Activated CD4-positive, alpha-beta T cell treated with anti-CD3 and anti-CD28 coated beads, Interleukin-2, Interleukin-4, amounts not matched to agents 100 ng/mL and 50 ng/mL, durations not matched to agents 16 hours and 8 hours (primary cell): ENCODE measurements around the gene WWP2.
"Not testable (repeated sequence)": the region's sequence is repeated elsewhere in the genome, so short reads cannot be mapped to it uniquely, and the experiment has no call there.

Source experiments
- DNase-seq: peaks from one replicate; pipeline ENCODE4 v3.0.0-alpha.2; 2020; ENCODE audit warnings: low spot score

The WWP2 gene

GRCh38 chr16:69745959-69746358 lies 16.2 kb upstream of the WWP2 start:
- no peak for DNase-seq

DNA sequence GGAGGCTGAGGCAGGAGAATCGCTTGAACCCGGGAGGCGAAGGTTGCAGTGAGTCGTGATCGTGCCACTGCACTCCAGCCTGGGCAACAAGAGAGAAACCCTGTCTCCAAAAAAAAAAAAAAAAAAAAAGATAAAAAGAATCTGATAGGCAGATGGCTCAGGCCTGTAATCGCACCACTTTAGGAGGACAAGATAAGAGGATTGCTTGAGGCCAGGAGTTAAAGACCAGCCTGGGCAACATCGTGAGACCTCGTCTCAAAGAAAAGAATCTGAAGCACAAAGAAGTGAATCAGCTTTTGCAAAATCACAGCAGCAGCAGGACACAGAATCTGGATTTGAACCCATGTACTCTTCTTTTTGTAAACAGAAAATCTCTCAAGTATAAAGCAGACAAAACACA lies 15.0 kb upstream of the WWP2 start:
- DNase-seq = no peak

- no peak for DNase-seq
Observed at GRCh38 chr16:69748694-69749345, 13.3 kb upstream of the WWP2 start.

- no peak for DNase-seq
Observed at GRCh38 chr16:69754143-69754468, 8.0 kb upstream of the WWP2 start.

DNA sequence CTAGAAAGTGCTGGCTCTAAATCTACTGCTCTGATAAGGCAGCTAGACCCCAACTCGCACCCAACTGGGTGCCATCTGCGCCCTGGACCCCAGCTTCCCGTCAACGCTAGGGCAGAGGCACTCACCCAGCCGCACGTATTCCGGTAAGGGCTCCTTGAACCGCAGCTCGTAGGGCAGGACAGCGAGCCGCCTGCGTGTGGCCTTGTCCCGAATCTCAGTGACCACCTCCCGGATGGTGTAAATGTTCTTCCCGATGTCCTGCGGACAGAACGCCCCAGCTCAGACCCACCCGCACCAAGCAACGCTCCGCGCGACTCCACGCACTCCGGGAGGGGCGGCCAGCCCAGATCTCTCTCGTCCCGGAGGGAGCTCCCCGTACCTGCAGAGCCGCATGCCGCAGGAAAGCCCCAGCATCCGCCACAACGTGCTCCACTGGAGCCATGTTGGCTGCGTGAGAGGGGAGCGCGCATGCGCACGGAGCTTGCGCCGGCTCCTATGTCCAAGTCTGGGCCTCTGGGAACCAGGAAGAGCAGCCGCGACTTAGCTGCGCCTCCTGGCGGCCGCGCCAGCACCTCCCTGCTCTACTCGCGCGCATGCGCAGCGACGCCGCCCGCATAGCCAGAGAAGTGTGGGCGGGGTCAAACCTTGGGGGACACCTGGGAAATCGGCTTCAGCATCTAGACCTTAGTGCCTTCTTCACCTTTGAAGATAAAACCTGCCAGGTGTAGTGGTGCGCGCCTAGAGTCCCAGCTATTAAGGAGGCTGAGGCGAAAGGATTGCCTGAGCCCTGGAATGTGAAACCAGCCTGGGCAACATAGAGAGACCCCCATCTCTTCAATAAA lies 7.4 kb upstream of the WWP2 start, which contains the start of gene NOB1:
Gene NOB1, minus strand, starts transcription at position 458 of the 842 bp plus-strand sequence. Its CDS starts 16 bp downstream, at position 442.
- DNase-seq = peak; percentile 98

- no peak for DNase-seq
Observed at GRCh38 chr16:69756705-69757104, 5.4 kb upstream of the WWP2 start.

GRCh38 chr16:69757375-69757774 lies 4.8 kb upstream of the WWP2 start:
- not testable (repeated sequence) for DNase-seq

DNA sequence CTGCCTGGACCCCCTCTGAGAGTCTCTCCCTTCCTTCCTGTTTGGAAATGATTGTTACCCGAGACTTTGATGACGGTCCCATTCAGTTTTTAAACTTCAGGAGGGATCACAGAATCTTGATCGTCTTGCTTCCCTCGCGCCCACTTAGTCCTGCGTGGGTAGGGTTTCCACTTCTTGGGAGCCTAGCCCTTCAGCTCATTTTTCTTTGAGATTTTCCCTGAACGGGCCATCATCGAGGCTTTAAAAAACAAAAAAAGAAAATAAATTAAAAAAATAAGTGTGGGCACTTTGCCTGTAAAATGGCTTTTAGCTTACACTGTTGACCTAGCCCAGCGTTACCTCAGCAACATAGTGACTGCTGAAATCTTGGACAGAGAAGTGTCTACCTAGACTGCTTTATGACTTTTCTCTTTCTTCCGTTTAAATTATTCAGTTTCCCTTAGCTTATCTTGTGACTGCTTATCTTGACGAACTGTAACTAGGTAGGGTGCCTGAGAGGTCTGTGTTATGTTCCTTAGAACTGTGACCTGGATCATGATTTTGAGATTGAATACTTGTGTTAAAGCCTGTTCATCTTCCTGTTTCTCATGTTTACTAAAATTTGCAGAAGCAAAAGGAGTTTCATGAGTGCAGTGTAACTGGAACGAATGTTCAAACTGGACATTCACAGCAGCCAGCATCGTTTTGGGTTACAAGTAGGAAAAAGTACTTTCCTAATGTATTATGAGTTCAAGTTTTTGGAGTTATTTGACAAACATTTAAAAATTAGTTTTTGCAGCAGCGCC lies 874 bp downstream of the WWP2 start:
- no peak for DNase-seq

DNA sequence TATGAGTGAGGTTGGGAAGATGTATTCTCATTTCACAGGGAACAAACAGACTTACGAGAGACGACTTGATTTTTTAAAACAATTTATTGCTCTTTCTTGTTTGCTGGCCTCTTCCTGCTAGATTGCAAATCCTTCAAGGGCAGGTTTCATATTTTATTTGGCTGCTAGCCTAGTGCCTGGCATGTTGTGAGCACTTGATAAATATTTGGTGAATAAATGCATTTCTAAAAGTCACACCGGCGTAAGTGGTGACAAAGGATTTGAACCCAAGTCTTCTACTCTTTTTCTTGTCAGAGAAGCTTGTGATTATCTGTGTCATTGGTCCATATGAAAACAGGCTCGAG lies 1.4 kb downstream of the WWP2 start:
- DNase-seq = no peak

DNA sequence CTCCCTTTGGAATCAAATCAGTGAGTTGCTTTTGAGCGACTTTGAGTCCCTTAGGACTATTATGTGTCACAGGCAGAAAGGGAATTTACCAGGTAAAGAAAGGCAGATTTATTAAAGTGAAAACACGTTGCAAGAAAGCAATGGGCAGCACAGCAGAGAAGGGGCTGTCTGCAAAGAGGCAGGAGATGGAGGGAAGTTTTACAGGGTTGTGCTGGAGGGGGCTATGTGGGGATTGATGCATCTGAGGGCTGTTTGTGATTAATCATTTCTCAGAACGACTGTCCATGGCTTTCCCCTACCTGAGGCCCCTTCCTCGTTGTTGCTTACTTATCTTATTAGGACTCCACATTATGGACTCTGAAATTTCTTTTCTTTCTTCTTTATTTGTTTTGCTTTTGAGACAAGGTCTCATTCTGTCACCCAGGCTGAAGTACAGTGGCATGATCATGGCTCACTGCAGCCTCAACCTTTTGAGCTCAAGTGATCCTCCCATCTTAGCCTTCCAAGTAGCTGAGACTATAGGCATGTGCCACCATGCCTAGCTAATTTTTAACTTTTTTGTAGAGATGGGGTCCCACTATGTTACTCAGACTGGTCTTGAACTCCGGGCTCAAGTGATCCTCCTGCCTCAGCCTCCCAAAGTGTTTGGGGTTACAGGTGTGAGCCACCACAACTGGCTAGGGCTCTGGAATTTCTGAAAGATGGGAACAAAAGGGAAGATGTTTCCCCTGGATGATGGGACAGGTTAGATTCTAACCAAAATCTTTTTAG lies 5.5 kb downstream of the WWP2 start:
- DNase-seq = no peak

- DNase-seq = no peak
Observed at GRCh38 chr16:69768666-69769065, 6.5 kb downstream of the WWP2 start.

- DNase-seq = no peak
Observed at GRCh38 chr16:69769404-69769803, 7.3 kb downstream of the WWP2 start.

- no peak for DNase-seq
Observed at GRCh38 chr16:69771651-69771967, 9.5 kb downstream of the WWP2 start.

GRCh38 chr16:69773260-69773947 lies 11.3 kb downstream of the WWP2 start:
- DNase-seq = no peak

- DNase-seq = no peak
Observed at GRCh38 chr16:69775563-69775962, 13.4 kb downstream of the WWP2 start.

DNA sequence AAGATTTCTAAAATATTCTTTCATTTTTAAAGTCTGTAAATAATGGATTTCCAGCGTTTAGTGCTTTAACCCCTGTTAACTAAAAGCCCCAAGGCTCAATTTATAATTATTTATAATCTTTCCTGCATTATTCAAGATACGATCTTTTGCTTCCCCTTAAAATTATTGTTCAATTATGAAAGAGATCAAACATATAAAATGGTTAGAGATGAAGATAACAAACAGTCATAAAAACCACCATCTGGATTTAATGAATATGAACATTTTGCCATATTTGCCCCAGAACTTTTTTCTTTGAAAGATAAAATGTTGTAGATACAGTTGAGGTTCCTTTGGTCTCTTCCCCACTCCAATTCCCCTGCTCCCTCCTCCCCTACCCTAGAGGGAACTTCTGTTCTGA lies 17.6 kb downstream of the WWP2 start:
- DNase-seq = no peak

DNA sequence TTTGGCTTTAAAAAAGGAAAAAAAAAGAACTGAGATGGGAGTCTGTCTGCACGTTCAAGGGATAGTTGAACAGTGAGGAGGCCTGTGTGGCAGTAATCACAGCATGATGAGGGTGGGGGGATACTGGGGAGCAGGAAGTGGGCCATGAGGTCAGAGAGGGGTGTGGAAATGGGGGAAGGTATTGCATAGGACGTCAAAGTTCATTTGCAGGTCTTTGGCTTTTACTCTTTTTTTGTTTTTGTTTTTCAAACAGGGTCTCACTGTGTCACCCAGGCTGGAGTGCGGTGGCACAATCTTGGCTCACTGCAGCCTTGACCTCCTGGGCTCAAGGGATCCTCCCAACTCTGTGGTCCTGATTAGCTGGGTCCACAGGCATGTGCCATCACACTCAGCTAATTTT lies 19.0 kb downstream of the WWP2 start:
- DNase-seq = no peak

GRCh38 chr16:69784586-69784985 lies 22.5 kb downstream of the WWP2 start:
- DNase-seq = no peak

DNA sequence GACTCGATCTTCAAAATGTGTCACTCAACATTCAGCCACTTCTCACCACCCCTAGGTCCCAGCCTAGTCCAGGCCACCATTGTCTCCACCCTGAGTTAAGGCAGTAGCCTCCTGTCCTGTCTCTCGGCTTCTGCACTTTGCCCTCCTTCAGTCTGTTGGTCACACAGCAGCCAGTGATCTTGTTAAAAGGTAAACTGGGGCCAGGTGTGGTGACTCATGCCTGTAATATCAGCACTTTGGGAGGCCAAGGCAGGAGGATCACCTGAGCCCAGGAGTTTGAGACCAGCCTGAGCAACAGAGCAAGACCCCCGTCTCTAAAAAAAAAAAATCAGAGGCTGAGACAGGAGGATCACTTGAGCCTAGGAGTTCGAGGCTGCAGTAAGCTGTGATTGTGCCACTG lies 25.8 kb downstream of the WWP2 start:
- no peak for DNase-seq

DNA sequence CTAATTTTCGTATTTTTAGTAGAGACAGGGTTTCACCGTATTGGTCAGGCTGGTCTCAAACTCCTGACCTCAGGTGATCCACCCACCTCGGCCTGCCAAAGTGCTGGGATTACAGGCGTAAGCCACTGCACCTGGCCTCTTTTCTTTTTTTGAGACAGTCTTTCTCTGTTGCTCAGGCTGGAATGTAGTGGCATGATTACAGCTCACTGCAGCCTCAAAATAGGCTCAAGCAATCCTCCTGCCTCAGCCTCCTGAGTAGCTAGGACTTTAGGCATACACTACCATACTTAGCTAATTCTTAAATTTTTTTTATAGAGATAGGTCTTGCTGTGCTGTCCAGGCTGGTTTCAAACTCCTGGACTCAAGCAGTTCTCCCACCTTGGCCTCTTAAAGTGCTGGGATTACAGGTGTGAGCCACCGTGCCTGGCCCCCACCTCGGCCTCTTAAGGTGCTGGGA lies 29.3 kb downstream of the WWP2 start:
- DNase-seq = not testable (repeated sequence)

- DNase-seq = no peak
Observed at GRCh38 chr16:69793526-69793925, 31.4 kb downstream of the WWP2 start.

DNA sequence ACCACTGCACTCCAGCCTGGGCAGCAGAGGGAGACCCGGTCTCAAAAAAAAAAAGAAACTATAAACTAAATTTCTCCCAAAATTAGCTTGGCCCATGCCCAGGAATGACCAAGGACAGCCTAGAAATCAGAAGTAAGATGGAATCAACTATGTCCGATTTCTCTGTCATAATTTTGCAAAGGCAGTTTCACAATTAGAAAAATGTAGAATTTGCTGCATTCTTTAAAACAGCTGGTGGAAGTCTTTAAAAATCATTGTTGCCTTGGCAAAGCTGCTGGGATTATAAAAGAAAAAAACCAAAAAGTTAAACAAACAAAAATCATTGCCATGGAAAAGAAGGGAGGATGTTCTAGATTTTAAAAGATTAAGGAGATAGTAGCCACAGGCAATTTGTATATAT lies 32.4 kb downstream of the WWP2 start:
- no peak for DNase-seq
